GM04504 (cell line): ENCODE data around the gene CCDC9.

Experiments used
- DNase-seq: peaks from one replicate; pipeline ENCODE4 v3.0.0-alpha.2; 2012; ENCODE audit warnings: low read depth

Gene CCDC9

DNA sequence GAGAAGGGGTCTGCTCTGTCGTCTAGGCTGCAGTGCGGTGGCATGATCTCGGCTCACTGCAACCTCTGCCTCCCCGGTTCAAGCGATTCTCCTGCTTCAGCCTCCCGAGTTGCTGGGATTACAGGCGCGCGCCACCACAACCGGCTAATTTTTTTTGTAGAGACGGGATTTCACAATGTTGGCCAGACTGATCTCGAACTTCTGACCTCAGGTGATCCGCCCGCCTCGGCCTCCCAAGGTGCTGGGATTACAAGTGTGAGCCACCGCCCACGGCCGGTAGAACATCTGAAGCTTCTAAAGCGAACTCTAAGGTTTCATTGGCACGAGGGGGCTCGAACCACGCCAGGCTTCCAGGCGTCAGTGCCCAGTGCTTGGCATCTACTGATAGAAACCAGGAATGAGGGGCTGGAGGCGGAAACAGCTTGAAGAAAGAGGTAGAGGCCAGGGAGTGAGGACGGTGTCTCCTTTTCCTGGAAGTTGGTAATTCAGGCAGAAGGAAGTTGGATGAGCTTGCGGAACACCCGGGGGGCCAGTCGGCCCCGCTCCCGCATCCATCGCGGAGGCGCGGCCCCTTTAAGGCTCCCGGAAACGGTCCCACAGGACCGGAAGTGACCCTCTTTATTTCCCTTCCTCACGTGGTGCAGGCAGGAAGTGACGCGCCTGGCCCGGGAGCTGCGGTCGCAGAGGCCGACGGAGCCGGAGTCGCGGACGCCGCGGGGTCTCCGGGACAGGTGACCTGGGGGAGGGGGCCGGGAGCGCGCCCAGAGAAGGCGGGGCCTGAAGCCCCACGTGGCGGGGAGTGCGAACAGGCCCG, at the start of gene CCDC9:
CCDC9 (plus strand) TSS at position 647 of the 814 bp plus-strand sequence. CDS start 1,876 bp downstream, outside the sequence.
- DNase-seq: peak; percentile 90

DNA sequence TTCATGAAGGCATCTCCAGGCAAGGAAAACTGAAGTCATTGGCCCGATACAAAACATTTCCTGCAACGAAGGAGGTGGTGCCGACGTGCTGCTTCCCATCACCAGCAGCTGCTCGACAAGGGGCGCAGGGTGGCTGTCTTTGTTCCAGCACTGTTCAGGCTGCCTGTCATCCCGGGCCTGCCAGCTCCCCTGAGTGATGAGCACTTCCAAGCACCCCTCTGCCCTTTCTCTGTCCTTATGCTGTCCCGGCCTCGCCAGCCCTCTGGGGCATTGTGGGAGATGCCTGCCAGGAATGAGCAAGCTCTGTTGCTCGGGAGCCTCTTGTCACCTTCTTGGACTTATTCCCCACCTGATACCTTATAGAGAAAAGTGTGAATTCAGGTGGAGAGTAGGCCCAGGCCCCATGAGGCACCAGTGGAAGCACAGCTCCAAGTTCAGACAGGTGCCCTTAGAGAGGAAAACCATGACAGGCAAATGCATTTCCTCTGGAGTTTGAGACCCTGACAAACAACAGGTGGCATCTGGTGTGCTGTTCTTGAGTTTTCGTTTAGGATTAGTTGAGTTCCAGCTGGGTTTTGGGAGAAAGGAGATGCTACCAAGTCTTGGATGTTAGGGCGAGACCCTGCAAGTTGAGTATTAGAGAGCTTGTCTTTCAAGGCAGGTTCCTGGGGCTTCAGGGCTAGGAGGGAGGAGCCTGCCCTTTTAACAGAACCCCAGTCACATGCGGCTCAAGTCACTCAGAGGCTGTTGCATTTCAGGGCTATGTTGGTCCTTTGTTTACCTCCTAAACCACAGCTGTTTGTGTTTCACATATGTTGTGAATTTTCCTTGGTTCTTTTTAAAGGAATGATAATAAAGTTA, 46.8 kb upstream of the CCDC9 start:
- DNase-seq: no peak

GRCh38 chr19:47210180-47210490, 46.2 kb upstream of the CCDC9 start:
- no peak for DNase-seq

GRCh38 chr19:47210689-47211316, 45.5 kb upstream of the CCDC9 start:
- peak; percentile 72 for DNase-seq

DNA sequence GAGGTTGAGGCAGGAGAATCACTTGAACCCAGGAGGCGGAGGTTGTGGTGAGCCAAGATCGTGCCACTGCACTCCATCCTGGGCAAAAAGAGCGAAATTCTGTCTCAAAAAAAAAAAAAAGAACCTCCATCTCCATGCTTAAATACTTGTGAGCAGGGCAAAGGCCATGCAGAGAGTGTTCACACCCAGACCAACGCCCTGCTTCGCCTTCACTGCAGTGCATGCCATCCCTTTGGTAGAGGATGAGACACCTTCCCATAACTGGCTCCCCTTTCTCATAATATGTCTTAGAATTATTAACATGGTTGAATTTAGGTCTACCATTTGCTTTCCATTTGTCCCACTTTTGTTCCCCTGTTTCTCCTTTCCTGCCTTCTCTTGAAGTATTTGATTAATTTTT, 40.7 kb upstream of the CCDC9 start:
- DNase-seq: no peak

DNA sequence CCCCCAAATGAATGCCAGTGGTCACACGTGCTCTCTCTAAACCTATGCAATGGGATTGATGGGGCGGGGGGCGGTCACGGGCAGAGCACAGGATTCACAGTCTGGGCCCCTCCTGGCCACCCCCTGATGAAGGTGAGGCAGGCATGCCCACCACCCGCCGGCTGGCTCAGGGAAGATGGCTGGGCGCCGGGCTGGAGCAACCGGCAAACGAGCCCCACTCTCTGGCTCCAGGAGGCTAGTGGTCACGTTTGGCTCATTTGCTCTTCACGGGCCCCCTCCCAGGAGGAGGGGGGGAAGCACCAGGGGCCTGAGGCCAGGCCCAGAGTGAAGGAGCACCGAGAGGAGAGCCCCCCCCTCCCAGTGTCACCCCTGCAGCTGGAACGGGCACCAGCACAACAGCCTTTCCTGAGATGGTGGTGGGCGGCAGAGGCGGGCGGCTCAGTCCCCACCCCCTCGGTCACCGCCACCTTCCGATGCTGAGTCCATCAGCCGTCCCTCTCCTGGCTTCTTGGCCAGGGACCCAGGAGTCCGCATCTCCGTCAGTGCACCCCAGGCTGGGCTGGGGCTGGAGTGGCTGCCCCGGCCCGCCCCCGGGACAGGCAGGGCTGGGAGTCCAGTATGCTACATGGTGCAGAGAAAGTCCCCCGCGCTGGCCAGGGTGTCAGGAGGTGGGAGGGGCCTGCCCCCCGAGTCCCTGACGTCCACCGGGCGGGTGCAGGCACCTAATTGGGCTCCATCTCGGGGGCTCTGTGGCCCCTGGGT, 35.1 kb upstream of the CCDC9 start:
- DNase-seq: no peak

DNA sequence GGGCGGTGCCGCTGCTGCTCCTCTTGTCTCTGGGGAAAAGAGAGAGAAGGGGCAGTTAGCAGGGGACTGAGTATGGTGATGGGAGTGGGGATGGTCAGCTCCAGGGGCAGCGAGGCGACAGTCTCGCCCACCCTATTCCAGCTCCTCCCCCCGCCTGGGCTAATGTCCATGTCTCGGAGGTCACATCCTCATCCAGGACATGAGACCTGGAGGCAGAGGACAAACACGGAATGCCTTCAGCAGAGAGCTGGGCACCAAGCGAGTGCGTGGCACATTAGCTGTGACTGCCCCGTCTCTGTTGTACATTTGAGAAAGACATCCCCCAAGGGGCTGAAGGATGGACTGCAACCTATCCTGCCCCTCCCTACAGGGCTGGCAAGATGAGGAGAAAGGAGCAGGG, 34.4 kb upstream of the CCDC9 start:
- DNase-seq: no peak

DNA sequence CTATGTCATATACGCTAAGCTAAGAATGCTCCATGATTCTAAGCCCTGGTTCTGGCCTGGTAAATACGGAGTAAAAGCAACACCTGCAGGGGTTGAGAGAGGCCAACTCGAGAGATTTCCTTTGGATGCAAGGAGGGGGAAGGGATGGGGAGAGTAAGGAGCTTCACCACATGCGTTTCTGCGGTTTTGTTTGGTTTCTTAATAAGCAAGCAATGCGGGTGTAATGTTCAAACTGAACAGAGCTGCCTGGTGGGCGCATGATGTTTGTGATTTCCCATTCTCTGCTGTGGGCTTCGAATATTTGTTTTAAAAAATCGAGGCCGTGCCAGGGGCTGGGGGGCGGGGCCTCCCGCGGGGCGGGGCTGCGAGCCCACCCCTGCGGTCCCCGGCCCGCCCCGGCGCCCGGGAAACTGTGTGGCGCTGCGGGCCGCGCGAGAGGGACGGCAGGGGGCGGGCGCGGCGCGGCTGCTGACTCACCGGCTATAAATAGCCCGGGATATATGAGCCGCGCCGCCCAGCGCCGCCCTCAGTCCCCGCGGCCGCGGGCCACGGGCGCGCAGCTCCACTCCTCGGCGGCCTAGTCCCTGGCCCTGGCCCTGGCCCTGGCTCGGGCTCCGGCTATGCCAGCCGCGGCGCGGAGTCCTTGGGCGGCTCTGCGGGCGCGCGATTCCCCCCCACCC, 30.4 kb upstream of the CCDC9 start:
- no peak for DNase-seq

- DNase-seq: no peak
These were observed 29.6 kb upstream of the CCDC9 start for GRCh38 chr19:47226426-47227351.

- DNase-seq: peak; percentile 84
These were observed 28.8 kb upstream of the CCDC9 start for GRCh38 chr19:47227352-47228167.

DNA sequence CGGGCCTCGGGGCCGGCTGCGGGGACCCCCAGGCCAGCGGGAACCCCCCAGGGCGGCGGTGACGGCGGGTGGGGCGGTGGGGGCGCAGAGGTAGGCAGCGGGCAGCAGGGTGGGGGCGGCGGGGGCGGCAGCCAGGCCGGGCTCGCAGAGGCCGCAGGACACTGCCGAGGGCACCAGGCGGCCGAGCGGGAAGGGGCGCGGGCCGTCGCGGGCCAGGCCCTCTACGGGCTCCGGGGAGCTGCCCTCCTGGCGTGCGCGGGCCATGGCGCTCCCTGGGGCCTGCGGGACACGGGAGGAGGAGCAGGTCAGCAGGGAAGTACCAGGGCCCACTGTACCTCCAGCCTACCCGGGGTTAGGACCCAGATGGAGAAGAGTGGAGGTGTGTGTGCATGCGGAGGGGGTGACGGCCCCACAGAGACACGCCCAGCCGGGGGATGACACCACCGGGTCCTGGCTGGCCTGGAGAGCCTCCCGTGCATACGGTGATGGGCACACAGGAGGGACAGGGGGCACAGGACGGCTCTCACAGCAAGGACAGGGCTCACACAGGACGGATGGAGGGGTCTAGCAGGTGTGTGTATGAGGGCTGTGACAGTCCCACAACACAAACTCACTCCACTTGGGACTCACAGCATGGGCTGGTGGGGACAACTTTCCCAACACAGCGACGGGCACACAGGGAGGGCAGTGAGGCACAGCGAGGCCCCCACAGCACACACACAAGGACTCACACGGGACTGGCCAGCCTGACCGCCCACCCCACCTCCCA, 28.0 kb upstream of the CCDC9 start:
- no peak for DNase-seq

DNA sequence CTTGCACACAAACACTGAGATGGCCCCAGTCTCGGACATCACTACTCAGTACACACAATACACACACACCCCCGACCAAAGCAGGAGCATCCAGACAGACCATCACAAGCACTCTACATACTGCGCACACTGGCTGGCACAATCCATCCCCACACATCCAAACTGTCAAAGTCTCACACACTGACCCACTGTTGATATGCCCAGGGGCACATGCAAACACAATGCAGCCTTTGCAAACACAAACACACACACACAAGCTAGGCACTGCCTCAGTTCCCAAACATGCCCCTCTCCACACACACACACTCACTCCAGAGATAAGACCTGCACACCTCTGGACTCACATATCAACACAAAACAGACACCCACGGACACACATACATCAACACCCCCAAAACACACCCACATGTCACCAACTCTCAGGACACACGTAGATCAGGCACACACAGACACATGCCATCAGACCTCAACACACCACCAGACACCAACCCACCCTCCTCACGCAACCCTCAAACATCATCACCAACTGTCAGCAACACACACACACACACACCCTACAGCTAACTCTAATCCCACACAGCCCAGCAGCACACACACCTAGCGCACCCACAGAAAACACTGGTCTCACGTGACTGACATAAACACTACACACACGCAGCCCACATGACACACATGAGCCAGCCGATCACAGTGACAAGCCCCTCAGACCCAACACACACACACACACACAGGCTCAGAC, 27.2 kb upstream of the CCDC9 start:
- DNase-seq: no peak

GRCh38 chr19:47229676-47230053, 26.7 kb upstream of the CCDC9 start:
- no peak for DNase-seq

DNA sequence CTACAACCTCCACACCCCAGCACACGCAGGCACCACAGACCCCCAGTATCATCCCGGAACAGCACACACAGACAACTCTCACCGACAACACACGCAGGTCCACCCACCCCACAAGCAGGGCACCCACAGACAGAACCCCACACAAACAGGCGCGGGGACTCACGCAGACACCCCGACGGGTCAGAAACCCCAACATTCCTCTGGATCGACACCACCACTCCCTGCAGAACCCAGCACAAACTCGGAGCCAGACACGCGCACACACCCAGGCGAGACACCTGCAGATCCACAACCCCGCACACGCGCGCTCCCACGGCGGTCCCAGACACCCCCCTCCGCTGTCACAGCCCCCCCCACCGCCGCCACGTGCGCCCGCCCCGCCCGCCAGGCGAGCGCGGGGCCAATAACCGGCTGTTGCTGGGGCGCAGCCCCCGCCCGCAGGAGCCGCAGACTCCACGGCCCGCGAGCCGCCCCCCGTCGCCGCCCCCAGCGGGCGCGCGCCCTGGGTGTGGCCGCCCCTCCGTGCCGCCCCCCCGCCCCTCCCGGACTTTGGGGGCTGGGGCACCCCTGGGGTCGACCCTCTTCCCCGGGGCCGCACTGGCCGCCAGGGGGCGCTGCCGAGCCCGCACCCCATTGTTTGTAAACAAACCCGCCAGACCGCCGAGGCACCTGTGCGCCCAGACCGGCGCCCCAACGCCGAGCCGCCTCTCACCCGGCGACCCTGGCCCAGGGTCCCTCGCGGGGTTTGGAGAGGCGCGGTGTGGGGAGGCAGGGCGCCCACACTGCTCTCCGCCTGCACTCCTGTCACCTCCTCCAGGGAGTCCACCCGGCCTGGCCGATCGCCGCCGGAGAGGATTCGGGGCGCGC, 26.0 kb upstream of the CCDC9 start:
- DNase-seq: no peak

- no peak for DNase-seq
These were observed 25.5 kb upstream of the CCDC9 start, which contains the start of gene BBC3 for GRCh38 chr19:47230921-47231214. BBC3 (minus strand) TSS chr19:47231199; CDS start chr19:47228431, 2,768 bp downstream.

DNA sequence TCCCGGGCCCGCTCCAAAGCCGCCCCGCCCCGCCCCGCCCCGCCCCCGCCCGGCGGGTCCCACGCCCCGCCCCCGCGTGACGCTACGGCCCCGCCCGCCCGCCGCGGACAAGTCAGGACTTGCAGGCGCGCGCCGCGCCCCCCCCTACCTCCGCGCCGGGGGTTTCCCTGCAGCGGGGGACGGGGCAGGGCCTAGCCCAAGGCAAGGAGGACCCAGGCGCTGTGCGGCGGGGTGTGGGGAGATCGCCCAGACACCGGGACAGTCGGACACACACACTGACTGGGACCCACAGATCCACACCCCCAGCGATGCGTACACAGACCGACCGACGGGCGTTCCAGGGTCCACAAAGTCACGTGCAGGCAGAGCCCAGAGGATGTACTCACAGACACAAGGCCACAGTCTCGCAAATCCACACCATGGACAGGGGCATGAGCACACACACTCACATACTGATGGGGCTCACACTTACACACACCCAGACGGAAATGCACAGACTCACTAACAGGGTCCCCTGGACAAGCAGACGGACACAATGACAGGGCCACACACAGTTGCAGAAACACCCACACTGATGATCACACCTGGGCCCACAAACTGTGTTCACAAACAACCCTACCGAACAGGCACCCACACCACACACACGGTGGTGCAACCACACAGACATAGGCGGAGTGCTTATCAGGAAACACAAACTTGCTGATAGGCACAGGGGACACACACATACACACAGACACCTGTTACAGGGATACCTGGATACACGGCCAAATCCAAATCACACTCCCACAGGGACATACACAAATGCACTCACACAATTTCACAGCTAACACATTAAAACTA, 24.9 kb upstream of the CCDC9 start:
- DNase-seq: peak; percentile 75
